HepG2 (cell line): ENCODE results near the gene PROX1. TPM values are rescaled to one million over a fixed set of nuclear protein-coding genes. Genes with fewer than 3 reads are reported as not detected.

Experiments
- ATAC-seq: fragments of 200-7000 bp; cut with Tn5 transposase; 3 replicates; pipeline ENCODE4 v1.9.1; 2020; ENCODE audit warnings: mild to moderate bottlenecking, moderate library complexity
- BruUV-seq: library from RNA; stranded (reverse); fragments of 400-500 nt; replicated peaks from 2 replicates; lab custom pipeline; 2021; lab: Mats Ljungman, UMichigan
- CTCF ChIA-PET: fragments of 300-600 bp; formaldehyde crosslinking; extraction: SDS; loops from one replicate; lab custom pipeline; 2021; ENCODE audit warnings: low total read pairs, inconsistent platforms, low intra/inter-chr PET ratio; lab: Yijun Ruan, JAX
- POLR2A ChIA-PET: fragments of 350-600 bp; sonication (Branson Sonifier 250); formaldehyde crosslinking; loops from one replicate; lab custom pipeline; 2020; ENCODE audit warnings: antibody characterized with exemption, inconsistent platforms; lab: Yijun Ruan, JAX
- DNase-seq: peaks from one replicate; pipeline ENCODE4 v3.0.0-alpha.2; 2015; ENCODE audit warnings: low spot score
- FAIRE-seq: peaks from 3 replicates; lab custom pipeline; 2011; peaks lifted over from hg19 to GRCh38; lab: Jason Lieb, UNC
- H2AFZ ChIP-seq: one replicate; pipeline ENCODE4 v1.6.1; 2011; ENCODE audit warnings: low read length, inconsistent platforms
- H3K27ac ChIP-seq: fragments of 300-600 bp; 3 replicates; pipeline ENCODE4 v1.8.0; 2011; ENCODE audit warnings: mixed run types, mild to moderate bottlenecking, mixed read lengths, low read length, inconsistent platforms; ENCODE audit not compliant: insufficient read depth; ENCODE audit errors: extremely low read length
- H3K27me3 ChIP-seq, 2 experiments: fragments of 200-600 bp in 1 of 2; 2 replicates in 1 of 2; 3 replicates in 1 of 2; pipeline versions ENCODE4 v1.6.0 to v1.8.0; 2011; ENCODE audit warnings: low read length in 2 of 2, mild to moderate bottlenecking in 2 of 2, moderate library complexity in 2 of 2, inconsistent platforms in 1 of 2; ENCODE audit not compliant: insufficient read depth in 2 of 2, control insufficient read depth in 1 of 2
- H3K36me3 ChIP-seq, 2 experiments: fragments of 200-600 bp in 1 of 2; replicated peaks in 1 of 2; 2 replicates in 1 of 2; 3 replicates in 1 of 2; pipeline versions ENCODE4 v1.5.1 to v1.8.0; 2011; ENCODE audit warnings: low read length in 2 of 2, inconsistent platforms in 1 of 2; ENCODE audit not compliant: insufficient read depth in 2 of 2, control insufficient read depth in 1 of 2
- H3K4me1 ChIP-seq: 2 replicates; pipeline ENCODE4 v1.5.1; 2012; ENCODE audit warnings: low read length, inconsistent platforms; ENCODE audit not compliant: insufficient read depth
- H3K4me2 ChIP-seq: 2 replicates; pipeline ENCODE4 v1.6.0; 2011; ENCODE audit warnings: low read depth, low read length, inconsistent platforms
- H3K4me3 ChIP-seq, 3 experiments: fragments of 200-600 bp in 1 of 3; sonication (generic), shearing (Covaris generic) in 1 of 3; replicated peaks in 1 of 3; 2 replicates each; pipeline ENCODE4 v1.5.1; 2011 to 2016; ENCODE audit warnings: low read length in 3 of 3, inconsistent platforms in 2 of 3, low read depth in 2 of 3, mild to moderate bottlenecking in 2 of 3, control low read depth in 1 of 3, mixed read lengths in 1 of 3; ENCODE audit not compliant: insufficient read depth in 1 of 3
- H3K79me2 ChIP-seq: one replicate; pipeline ENCODE4 v1.6.1; 2011; ENCODE audit warnings: low read length, inconsistent platforms; ENCODE audit not compliant: insufficient read depth
- H3K9ac ChIP-seq: 2 replicates; pipeline ENCODE4 v1.6.0; 2011; ENCODE audit warnings: mild to moderate bottlenecking, low read depth, low read length, inconsistent platforms; ENCODE audit not compliant: insufficient read depth
- H3K9me3 ChIP-seq: 2 replicates; pipeline ENCODE4 v1.5.1; 2012; ENCODE audit warnings: mild to moderate bottlenecking, low read length
- H4K20me1 ChIP-seq: 2 replicates; pipeline ENCODE4 v1.6.0; 2011; ENCODE audit warnings: inconsistent platforms, mild to moderate bottlenecking, low read length, moderate library complexity; ENCODE audit not compliant: insufficient read depth
- CHD2 ChIP-seq: IDR thresholded peaks from 2 replicates; pipeline ENCODE4 v1.6.1; 2011; ENCODE audit warnings: low read depth, low read length, improper control_type of control experiment
- EP300 ChIP-seq, 3 experiments: sonication (generic) in 1 of 3; formaldehyde crosslinking in 1 of 3; IDR thresholded peaks; 2 replicates each; pipeline versions ENCODE4 v1.5.1 to v1.6.1; 2011 to 2020; ENCODE audit warnings: low read depth in 2 of 3, low read length in 2 of 3, borderline replicate concordance in 1 of 3, improper control_type of control experiment in 1 of 3, mild to moderate bottlenecking in 1 of 3, missing genetic modification reagents in 1 of 3, moderate library complexity in 1 of 3
- NFATC3 ChIP-seq: sonication (generic); formaldehyde crosslinking; IDR thresholded peaks from 2 replicates; pipeline ENCODE4 v1.5.1; 2020; ENCODE audit warnings: mild to moderate bottlenecking, missing genetic modification reagents
- NR2F6 ChIP-seq, 2 experiments: IDR thresholded peaks; 2 replicates each; pipeline ENCODE4 v1.6.1; 2016; ENCODE audit warnings: antibody characterized with exemption in 1 of 2, mild to moderate bottlenecking in 1 of 2
- PTBP1 ChIP-seq: fragments of 200-400 bp; formaldehyde crosslinking; IDR thresholded peaks from 2 replicates; pipeline ENCODE4 v1.6.1; 2018; ENCODE audit warnings: low read length, low read depth; ENCODE audit not compliant: poor library complexity, severe bottlenecking
- TBL1XR1 ChIP-seq: fragments of 150-350 bp; IDR thresholded peaks from 2 replicates; pipeline ENCODE4 v1.6.1; 2014; ENCODE audit warnings: borderline replicate concordance, low read length; ENCODE audit not compliant: partially characterized antibody
- ZC3H4 ChIP-seq: sonication (generic); formaldehyde crosslinking; IDR thresholded peaks from 2 replicates; pipeline ENCODE4 v1.4.0; 2020; ENCODE audit warnings: missing genetic modification reagents, borderline replicate concordance
- ZEB1 ChIP-seq: IDR thresholded peaks from 2 replicates; pipeline ENCODE4 v1.6.1; 2012; ENCODE audit warnings: mild to moderate bottlenecking, low read depth, inconsistent platforms; ENCODE audit not compliant: insufficient replicate concordance
- ZNF460 ChIP-seq: sonication (generic); formaldehyde crosslinking; IDR thresholded peaks from 2 replicates; pipeline ENCODE4 v1.5.1; 2020; ENCODE audit warnings: missing genetic modification reagents, mild to moderate bottlenecking, borderline replicate concordance
- WGBS: methylation state at CpG from one replicate; pipeline ENCODE4 v1.1.6; 2017; ENCODE audit warnings: low lambda C conversion rate; 5-methylcytosine and 5-hydroxymethylcytosine counted together
- in situ Hi-C: cut with HindIII; loops from 2 replicates; pipeline ENCODE4 v1.10.0; 2017; ENCODE audit warnings: low pct_unique_long_range_greater_than_20kb; ENCODE audit not compliant: extremely low pct_ligation_motif_present
- intact Hi-C: fragments of 100-400 bp; cut with micrococcal nuclease; formaldehyde crosslinking; loops from one replicate; pipeline ENCODE4 v1.10.0; 2022; ENCODE audit not compliant: unreplicated experiment
- polyA plus RNA-seq, 8 experiments: library from polyadenylated mRNA; depleted of rRNA in 3 of 8; stranded (reverse) in 7 of 8; unstranded in 1 of 8; fragments of >200 nt; fragmentation: Illumina TruSeq in 4 of 8; extraction: Trizol in 4 of 8; gene quantifications; 2 replicates each; pipeline versions ENCODE4 v1.2.1 to v1.2.3, GENCODE V29; 2011 to 2016; ENCODE audit warnings: low read depth in 4 of 8, missing spikeins in 1 of 8, mixed read lengths in 1 of 8; ENCODE audit not compliant: insufficient read depth in 1 of 8
- total RNA-seq, 5 experiments: library from RNA; depleted of rRNA; stranded (reverse); fragments of >200 nt; fragmentation: Illumina TruSeq; extraction: Trizol; gene quantifications; 2 replicates each; pipeline ENCODE4 v1.2.3, GENCODE V29; 2016; ENCODE audit warnings: low read depth in 1 of 5
- TF ChIP-seq, protein P1 (sequence below): sonication (generic); formaldehyde crosslinking; conservative IDR thresholded peaks from 2 replicates; pipeline ENCODE4 v1.8.1; 2023; ENCODE audit warnings: missing genetic modification reagents
- TF ChIP-seq, protein P2 (sequence below): sonication (generic); formaldehyde crosslinking; IDR thresholded peaks from 2 replicates; pipeline ENCODE4 v1.9.0; 2021; ENCODE audit warnings: missing genetic modification reagents, borderline replicate concordance
- TF ChIP-seq, protein P3 (sequence below): sonication (generic); formaldehyde crosslinking; IDR thresholded peaks from 2 replicates; pipeline ENCODE4 v1.8.0; 2022; ENCODE audit warnings: missing genetic modification reagents, mild to moderate bottlenecking, moderate library complexity, borderline replicate concordance
- TF ChIP-seq, protein P4 (sequence below): sonication (generic); formaldehyde crosslinking; IDR thresholded peaks from 2 replicates; pipeline ENCODE4 v1.4.0; 2020; ENCODE audit warnings: missing genetic modification reagents, borderline replicate concordance

The PROX1 gene
- total and polyA plus RNA-seq, 2 of the 13 experiments (the other 11 are each of a cell fraction or from before 2014, with no cell fraction given): 12.3 to 30.2 TPM

DNA sequence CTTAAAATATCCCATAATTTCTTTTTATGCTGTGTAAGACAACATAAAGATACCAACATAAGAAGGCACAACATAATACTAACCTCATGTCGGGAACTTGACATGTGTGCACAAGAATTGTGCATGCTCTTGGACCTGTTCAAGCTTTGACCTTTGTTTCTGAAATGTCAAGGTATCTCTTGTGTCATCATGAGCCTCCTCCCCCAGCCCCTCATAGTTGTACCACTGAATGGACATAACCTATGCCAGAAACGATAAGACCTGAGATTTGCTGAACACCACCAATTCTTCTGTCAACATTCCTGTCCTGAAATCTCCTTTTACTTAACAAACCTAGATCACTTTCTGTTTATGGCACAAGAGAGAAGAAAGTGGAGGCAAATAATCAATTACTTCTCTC is 29.4 kb upstream of the PROX1 start:
- ChIA-PET CTCF (no interaction called here), POLR2A (interaction anchor here (1.2 to 2.2 kb wide), 4 partner anchors 19 to 92 kb away, joined by 3 to 10 read pairs (median 5); partner anchors contain the start of gene PROX1)
- intact Hi-C loops (no loop called here), in situ Hi-C loops (no loop called here)
- H3K4me2 ChIP-seq: 0 out of 2 replicates have a peak overlapping the region, but pooled peaks have one; percentile 34
- peak; percentile 73 for DNase-seq
- no peaks in the 10 kb centered on the region for H3K79me2 ChIP-seq
- no TSS peak for BruUV-seq
- FAIRE-seq: peak; percentile 78
- peaks cover 84% of the 10 kb centered on the region for H3K4me1 ChIP-seq
- peak; percentile 70 for ATAC-seq
- no peak overlapping the region for H3K4me3 ChIP-seq
- no peaks in the 10 kb centered on the region for H3K36me3 ChIP-seq
- no peaks in the 10 kb centered on the region for H3K27me3 ChIP-seq
- no peak overlapping the region for H2AFZ ChIP-seq
- peak overlapping the region; percentile 66 for H3K27ac ChIP-seq
- WGBS: 8% methylated on average over 2 of the region's 2 CpGs
- no peak overlapping the region for H3K9ac ChIP-seq
- H4K20me1 ChIP-seq: no peaks in the 10 kb centered on the region
- peaks cover 6% of the 10 kb centered on the region; the same call in 1 of the 2 replicates for H3K9me3 ChIP-seq
- TF ChIP-seq, protein P1, sequence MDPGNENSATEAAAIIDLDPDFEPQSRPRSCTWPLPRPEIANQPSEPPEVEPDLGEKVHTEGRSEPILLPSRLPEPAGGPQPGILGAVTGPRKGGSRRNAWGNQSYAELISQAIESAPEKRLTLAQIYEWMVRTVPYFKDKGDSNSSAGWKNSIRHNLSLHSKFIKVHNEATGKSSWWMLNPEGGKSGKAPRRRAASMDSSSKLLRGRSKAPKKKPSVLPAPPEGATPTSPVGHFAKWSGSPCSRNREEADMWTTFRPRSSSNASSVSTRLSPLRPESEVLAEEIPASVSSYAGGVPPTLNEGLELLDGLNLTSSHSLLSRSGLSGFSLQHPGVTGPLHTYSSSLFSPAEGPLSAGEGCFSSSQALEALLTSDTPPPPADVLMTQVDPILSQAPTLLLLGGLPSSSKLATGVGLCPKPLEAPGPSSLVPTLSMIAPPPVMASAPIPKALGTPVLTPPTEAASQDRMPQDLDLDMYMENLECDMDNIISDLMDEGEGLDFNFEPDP (CRISPR knock-in tag): no peak
- TF ChIP-seq, protein P2, sequence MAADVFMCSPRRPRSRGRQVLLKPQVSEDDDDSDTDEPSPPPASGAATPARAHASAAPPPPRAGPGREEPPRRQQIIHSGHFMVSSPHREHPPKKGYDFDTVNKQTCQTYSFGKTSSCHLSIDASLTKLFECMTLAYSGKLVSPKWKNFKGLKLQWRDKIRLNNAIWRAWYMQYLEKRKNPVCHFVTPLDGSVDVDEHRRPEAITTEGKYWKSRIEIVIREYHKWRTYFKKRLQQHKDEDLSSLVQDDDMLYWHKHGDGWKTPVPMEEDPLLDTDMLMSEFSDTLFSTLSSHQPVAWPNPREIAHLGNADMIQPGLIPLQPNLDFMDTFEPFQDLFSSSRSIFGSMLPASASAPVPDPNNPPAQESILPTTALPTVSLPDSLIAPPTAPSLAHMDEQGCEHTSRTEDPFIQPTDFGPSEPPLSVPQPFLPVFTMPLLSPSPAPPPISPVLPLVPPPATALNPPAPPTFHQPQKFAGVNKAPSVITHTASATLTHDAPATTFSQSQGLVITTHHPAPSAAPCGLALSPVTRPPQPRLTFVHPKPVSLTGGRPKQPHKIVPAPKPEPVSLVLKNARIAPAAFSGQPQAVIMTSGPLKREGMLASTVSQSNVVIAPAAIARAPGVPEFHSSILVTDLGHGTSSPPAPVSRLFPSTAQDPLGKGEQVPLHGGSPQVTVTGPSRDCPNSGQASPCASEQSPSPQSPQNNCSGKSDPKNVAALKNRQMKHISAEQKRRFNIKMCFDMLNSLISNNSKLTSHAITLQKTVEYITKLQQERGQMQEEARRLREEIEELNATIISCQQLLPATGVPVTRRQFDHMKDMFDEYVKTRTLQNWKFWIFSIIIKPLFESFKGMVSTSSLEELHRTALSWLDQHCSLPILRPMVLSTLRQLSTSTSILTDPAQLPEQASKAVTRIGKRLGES (CRISPR knock-in tag): no peak
- TF ChIP-seq TBL1XR1 (no peak), NFATC3 (CRISPR knock-in tag) (no peak), ZC3H4 (CRISPR knock-in tag) (no peak), PTBP1 (no peak), NR2F6 (IDR thresholded peaks at IDR 0.05) (peak; percentile 89), NR2F6 (CRISPR knock-in tag; IDR thresholded peaks at IDR 0.05) (peak; percentile 87), CHD2 (no peak), ZNF460 (CRISPR knock-in tag) (no peak), ZEB1 (no peak), EP300 (IDR thresholded peaks at IDR 0.05; ENCODE audit: low read depth in 2 of 2, low read length in 2 of 2) (peak in 1 of 2 experiments; percentile 93; a peak in 2 of 4 replicates), EP300 (CRISPR knock-in tag; IDR thresholded peaks at IDR 0.05; ENCODE audit: borderline replicate concordance) (peak; percentile 53; the same call in 1 of the 2 replicates)
- TF ChIP-seq, protein P3, sequence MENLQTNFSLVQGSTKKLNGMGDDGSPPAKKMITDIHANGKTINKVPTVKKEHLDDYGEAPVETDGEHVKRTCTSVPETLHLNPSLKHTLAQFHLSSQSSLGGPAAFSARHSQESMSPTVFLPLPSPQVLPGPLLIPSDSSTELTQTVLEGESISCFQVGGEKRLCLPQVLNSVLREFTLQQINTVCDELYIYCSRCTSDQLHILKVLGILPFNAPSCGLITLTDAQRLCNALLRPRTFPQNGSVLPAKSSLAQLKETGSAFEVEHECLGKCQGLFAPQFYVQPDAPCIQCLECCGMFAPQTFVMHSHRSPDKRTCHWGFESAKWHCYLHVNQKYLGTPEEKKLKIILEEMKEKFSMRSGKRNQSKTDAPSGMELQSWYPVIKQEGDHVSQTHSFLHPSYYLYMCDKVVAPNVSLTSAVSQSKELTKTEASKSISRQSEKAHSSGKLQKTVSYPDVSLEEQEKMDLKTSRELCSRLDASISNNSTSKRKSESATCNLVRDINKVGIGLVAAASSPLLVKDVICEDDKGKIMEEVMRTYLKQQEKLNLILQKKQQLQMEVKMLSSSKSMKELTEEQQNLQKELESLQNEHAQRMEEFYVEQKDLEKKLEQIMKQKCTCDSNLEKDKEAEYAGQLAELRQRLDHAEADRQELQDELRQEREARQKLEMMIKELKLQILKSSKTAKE: no peak
- TF ChIP-seq, protein P4, sequence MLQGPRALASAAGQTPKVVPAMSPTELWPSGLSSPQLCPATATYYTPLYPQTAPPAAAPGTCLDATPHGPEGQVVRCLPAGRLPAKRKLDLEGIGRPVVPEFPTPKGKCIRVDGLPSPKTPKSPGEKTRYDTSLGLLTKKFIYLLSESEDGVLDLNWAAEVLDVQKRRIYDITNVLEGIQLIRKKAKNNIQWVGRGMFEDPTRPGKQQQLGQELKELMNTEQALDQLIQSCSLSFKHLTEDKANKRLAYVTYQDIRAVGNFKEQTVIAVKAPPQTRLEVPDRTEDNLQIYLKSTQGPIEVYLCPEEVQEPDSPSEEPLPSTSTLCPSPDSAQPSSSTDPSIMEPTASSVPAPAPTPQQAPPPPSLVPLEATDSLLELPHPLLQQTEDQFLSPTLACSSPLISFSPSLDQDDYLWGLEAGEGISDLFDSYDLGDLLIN (CRISPR knock-in tag): no peak
